ENCODE measurements around the gene PLK2. TPM values are rescaled to one million over a fixed set of nuclear protein-coding genes. Genes with fewer than 3 reads are reported as not detected.
A peak's percentile ranks its signal among the peaks of the same experiment; 100 is the strongest.

The PLK2 gene
- total RNA-seq, 1 experiment from 2014 or later = 31.9 TPM

DNA sequence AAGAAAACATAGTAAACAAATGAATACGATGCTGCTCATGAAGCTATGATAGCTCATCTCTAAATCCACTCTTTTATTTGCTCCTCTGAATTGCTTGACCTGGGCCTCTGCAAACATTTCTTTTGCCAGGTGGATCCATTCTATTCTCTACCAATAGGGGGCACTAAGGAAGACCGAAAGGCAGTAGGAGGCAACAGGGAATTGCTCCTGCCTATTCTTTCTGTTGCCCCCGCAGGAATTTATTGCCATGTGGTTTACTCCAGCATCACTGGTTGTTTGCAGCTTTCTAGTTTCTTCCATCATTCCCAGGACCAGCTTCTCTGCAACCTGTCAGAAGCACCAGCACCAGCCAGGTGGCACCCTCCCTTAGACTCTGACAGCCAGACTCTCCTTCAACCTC lies 36.6 kb upstream of the PLK2 start:
- H3K36me3 Mint-ChIP-seq (ENCODE audit: insufficient read depth, unreplicated experiment) = no peaks in the 10 kb centered on the region
- Histone ChIP-seq H3K27me3 (replicated peaks; ENCODE audit: control insufficient read depth, insufficient read depth, low read length) (no peaks in the 10 kb centered on the region), H3K36me3 (ENCODE audit: control insufficient read depth, insufficient read depth, low read length) (no peaks in the 10 kb centered on the region), H3K4me3 (ENCODE audit: low read depth, low read length) (no peak overlapping the region), H3K4me1 (peaks cover 20% of the 10 kb centered on the region), H3K9me3 (no peaks in the 10 kb centered on the region)
- H3K27me3 Mint-ChIP-seq (ENCODE audit: insufficient read depth, unreplicated experiment) = no peaks in the 10 kb centered on the region
- H3K4me1 Mint-ChIP-seq (ENCODE audit: low read depth, unreplicated experiment) = peaks cover 26% of the 10 kb centered on the region
- no peak for DNase-seq
- H3K27ac Mint-ChIP-seq (ENCODE audit: unreplicated experiment) = no peak overlapping the region
- no peaks in the 10 kb centered on the region for H3K9me3 Mint-ChIP-seq (ENCODE audit: unreplicated experiment)
- no peak overlapping the region for H3K4me3 Mint-ChIP-seq (ENCODE audit: unreplicated experiment)
- BruUV-seq (replicated peaks) = no TSS peak
- ChIA-PET CTCF (interaction anchor here (1.0 to 4.3 kb wide), 3 partner anchors 221 to 353 kb away, joined by 3 to 24 read pairs (median 4); no protein-coding TSS in a partner anchor), POLR2A (no interaction called here)
- intact Hi-C loops (cut with micrococcal nuclease; ENCODE audit: unreplicated experiment) = loop anchor here (5.0 kb wide), 2 partner anchors 71 to 316 kb away; no protein-coding TSS in a partner anchor
- TF ChIP-seq, protein P1, sequence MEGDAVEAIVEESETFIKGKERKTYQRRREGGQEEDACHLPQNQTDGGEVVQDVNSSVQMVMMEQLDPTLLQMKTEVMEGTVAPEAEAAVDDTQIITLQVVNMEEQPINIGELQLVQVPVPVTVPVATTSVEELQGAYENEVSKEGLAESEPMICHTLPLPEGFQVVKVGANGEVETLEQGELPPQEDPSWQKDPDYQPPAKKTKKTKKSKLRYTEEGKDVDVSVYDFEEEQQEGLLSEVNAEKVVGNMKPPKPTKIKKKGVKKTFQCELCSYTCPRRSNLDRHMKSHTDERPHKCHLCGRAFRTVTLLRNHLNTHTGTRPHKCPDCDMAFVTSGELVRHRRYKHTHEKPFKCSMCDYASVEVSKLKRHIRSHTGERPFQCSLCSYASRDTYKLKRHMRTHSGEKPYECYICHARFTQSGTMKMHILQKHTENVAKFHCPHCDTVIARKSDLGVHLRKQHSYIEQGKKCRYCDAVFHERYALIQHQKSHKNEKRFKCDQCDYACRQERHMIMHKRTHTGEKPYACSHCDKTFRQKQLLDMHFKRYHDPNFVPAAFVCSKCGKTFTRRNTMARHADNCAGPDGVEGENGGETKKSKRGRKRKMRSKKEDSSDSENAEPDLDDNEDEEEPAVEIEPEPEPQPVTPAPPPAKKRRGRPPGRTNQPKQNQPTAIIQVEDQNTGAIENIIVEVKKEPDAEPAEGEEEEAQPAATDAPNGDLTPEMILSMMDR (IDR thresholded peaks at IDR 0.05; ENCODE audit: insufficient read depth in 1 of 2, low read depth in 1 of 2, low read length in 1 of 2, severe bottlenecking in 1 of 2, unreplicated experiment in 1 of 2) = peak in 1 of 2 experiments; percentile 32

DNA sequence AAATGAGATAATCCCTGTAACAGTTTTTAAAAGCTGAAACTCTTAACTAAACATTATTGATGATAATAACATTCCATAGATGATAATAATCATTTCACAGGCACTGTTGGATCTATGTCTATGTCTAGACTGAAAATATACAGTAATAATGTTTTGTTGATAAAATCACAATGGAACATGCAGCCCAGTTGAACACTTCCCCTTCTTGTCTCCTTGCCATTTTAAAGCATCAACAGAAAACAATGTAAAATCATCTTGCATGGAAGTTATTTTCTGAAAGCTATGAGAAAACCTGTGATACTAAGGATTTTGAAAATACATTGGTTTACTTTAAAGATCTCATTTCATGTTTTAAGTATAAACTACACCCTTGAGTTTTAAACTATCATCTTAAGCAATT lies 33.3 kb upstream of the PLK2 start:
- POLR2A ChIA-PET = no interaction called here
- H3K4me3 Mint-ChIP-seq (ENCODE audit: unreplicated experiment) = no peak overlapping the region
- peaks cover 5% of the 10 kb centered on the region for H3K27me3 Mint-ChIP-seq (ENCODE audit: insufficient read depth, unreplicated experiment)
- CTCF ChIA-PET = no interaction called here
- H3K27me3 ChIP-seq (replicated peaks; ENCODE audit: control insufficient read depth, insufficient read depth, low read length) = no peaks in the 10 kb centered on the region; the same call in 1 of the 2 replicates
- TF ChIP-seq, protein P1 (IDR thresholded peaks at IDR 0.05; ENCODE audit: insufficient read depth in 1 of 2, low read depth in 1 of 2, low read length in 1 of 2, severe bottlenecking in 1 of 2, unreplicated experiment in 1 of 2) = no peak
- H3K4me1 ChIP-seq = no peaks in the 10 kb centered on the region
- H3K9me3 ChIP-seq = no peaks in the 10 kb centered on the region
- no peaks in the 10 kb centered on the region for H3K9me3 Mint-ChIP-seq (ENCODE audit: unreplicated experiment)
- H3K27ac Mint-ChIP-seq (ENCODE audit: unreplicated experiment) = no peak overlapping the region
- DNase-seq = no peak
- no peaks in the 10 kb centered on the region for H3K36me3 ChIP-seq (ENCODE audit: control insufficient read depth, insufficient read depth, low read length)
- H3K36me3 Mint-ChIP-seq (ENCODE audit: insufficient read depth, unreplicated experiment) = no peaks in the 10 kb centered on the region
- BruUV-seq (replicated peaks) = no TSS peak
- intact Hi-C loops (cut with micrococcal nuclease; ENCODE audit: unreplicated experiment) = no loop called here
- no peak overlapping the region for H3K4me3 ChIP-seq (ENCODE audit: low read depth, low read length)
- peaks cover 8% of the 10 kb centered on the region for H3K4me1 Mint-ChIP-seq (ENCODE audit: low read depth, unreplicated experiment)

DNA sequence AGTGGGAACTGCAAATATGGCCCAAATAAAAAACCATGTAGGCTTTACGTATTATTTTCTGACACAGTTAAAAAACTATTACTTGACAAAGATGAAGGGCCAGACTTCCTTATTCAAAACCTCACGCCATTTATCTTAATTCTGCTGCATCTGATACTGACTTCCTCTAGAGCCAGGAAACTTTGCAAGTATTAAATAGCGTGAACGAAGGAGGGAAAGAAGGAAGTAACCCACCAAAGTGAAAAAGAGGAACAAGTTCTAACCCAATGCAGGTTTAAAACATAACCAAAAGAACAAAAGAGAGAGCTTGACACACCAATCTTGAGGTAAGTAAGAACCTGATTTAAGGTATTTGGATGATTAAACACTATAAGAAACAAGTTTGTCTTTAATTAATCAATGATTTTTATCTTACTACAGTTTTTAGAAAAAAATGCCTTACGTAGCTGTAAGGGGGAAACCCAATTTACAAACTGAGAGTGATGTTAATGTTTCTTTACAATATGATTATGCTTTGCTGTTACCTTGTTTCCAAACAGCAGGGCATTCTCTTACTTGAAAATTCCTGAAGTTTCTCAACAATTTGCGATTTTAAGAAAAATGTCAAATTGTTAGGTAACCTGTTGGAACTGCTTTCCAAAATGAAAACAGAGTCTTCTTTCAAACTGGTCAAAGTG lies 31.5 kb upstream of the PLK2 start, which contains the start of gene GAPT:
Gene GAPT (plus strand): TSS at position 220 of the 677 bp plus-strand sequence. CDS start 3,102 bp downstream, outside the sequence.
- intact Hi-C loops (cut with micrococcal nuclease; ENCODE audit: unreplicated experiment) = no loop called here
- POLR2A ChIA-PET = no interaction called here
- H3K9me3 ChIP-seq = no peaks in the 10 kb centered on the region
- Mint-ChIP-seq H3K9me3 (ENCODE audit: unreplicated experiment) (no peaks in the 10 kb centered on the region), H3K27me3 (ENCODE audit: insufficient read depth, unreplicated experiment) (peaks cover 8% of the 10 kb centered on the region), H3K27ac (ENCODE audit: unreplicated experiment) (no peak within 1 kb of the TSS), H3K4me1 (ENCODE audit: low read depth, unreplicated experiment) (no peaks in the 10 kb centered on the region), H3K4me3 (ENCODE audit: unreplicated experiment) (no peak within 1 kb of the TSS), H3K36me3 (ENCODE audit: insufficient read depth, unreplicated experiment) (no peaks in the 10 kb centered on the region)
- DNase-seq = no peak
- no peaks in the 10 kb centered on the region for H3K4me1 ChIP-seq
- H3K27me3 ChIP-seq (replicated peaks; ENCODE audit: control insufficient read depth, insufficient read depth, low read length) = no peaks in the 10 kb centered on the region; the same call in 1 of the 2 replicates
- BruUV-seq (replicated peaks) = no TSS peak
- no peak within 1 kb of the TSS for H3K4me3 ChIP-seq (ENCODE audit: low read depth, low read length)
- H3K36me3 ChIP-seq (ENCODE audit: control insufficient read depth, insufficient read depth, low read length) = no peaks in the 10 kb centered on the region
- TF ChIP-seq, protein P1 (IDR thresholded peaks at IDR 0.05; ENCODE audit: insufficient read depth in 1 of 2, low read depth in 1 of 2, low read length in 1 of 2, severe bottlenecking in 1 of 2, unreplicated experiment in 1 of 2) = no peak
- CTCF ChIA-PET = no interaction called here

Measured in Caco-2 (cell line).